Tibial artery (tissue), 4 donors: ENCODE data around the gene EIF2B5.

Experiments
- DNase-seq, 2 donors: peaks; one replicate each; pipeline ENCODE4 v3.0.0-alpha.2; 2019
- H3K27ac ChIP-seq, 2 donors: fragments of 200-600 bp; sonication (generic) in 1 of 2; 1 replicate in 1 of 2; 2 replicates in 1 of 2; pipeline ENCODE4 v1.5.1; 2018 to 2019; ENCODE audit warnings: mild to moderate bottlenecking in 1 of 2
- H3K27me3 ChIP-seq, 2 donors: fragments of 200-600 bp; sonication (generic) in 1 of 2; one replicate each; pipeline versions ENCODE4 v1.5.1 to v1.6.0; 2016 to 2019
- H3K36me3 ChIP-seq, 3 donors: fragments of 200-600 bp; sonication (generic) in 2 of 3; one replicate each; pipeline ENCODE4 v1.5.1; 2016 to 2019; ENCODE audit warnings: mild to moderate bottlenecking in 2 of 3
- H3K4me1 ChIP-seq, 4 donors: fragments of 200-600 bp; sonication (generic) in 2 of 4; 1 replicate in 3 of 4; 2 replicates in 1 of 4; pipeline ENCODE4 v1.5.1; 2016 to 2019
- H3K4me3 ChIP-seq, 2 donors: fragments of 200-600 bp; sonication (generic) in 1 of 2; 1 replicate in 1 of 2; 2 replicates in 1 of 2; pipeline ENCODE4 v1.5.1; 2018 to 2019; ENCODE audit warnings: mild to moderate bottlenecking in 2 of 2
- H3K9me3 ChIP-seq, 3 donors: fragments of 200-600 bp; sonication (generic) in 1 of 3; one replicate each; pipeline ENCODE4 v1.5.1; 2016 to 2019
- CTCF ChIP-seq, 2 experiments: fragments of 200-600 bp in 1 of 2; fragments of 450-650 bp in 1 of 2; IDR thresholded peaks; one replicate each; pipeline ENCODE4 v1.5.1; 2017 to 2019; ENCODE audit warnings: antibody characterized with exemption in 2 of 2, mild to moderate bottlenecking in 1 of 2, moderate library complexity in 1 of 2
- intact Hi-C: fragments of 100-400 bp; cut with DNase I; formaldehyde crosslinking; loops from one replicate; pipeline ENCODE4 v1.15.0; 2023; ENCODE audit warnings: low total_unique reads

Gene EIF2B5

GRCh38 chr3:184169896-184170875 is 35.0 kb downstream of the EIF2B5 start:
- H3K9me3 ChIP-seq: no peaks in the 10 kb centered on the region
- peaks cover 0 to 7% (median 4%) of the 10 kb centered on the region in 4 donors for H3K4me1 ChIP-seq
- H3K27me3 ChIP-seq: no peaks in the 10 kb centered on the region
- peaks cover 57 to 81% (median 68%) of the 10 kb centered on the region in 3 donors for H3K36me3 ChIP-seq
- intact Hi-C loops: no loop called here
- H3K27ac ChIP-seq: no peak overlapping the region
- TF ChIP-seq CTCF (IDR thresholded peaks at IDR 0.05): no peak
- no peak overlapping the region for H3K4me3 ChIP-seq
- no peak for DNase-seq

GRCh38 chr3:184171562-184171961 is 36.4 kb downstream of the EIF2B5 start:
- intact Hi-C loops: no loop called here
- Histone ChIP-seq H3K4me1 (peaks cover 0 to 20% (median 14%) of the 10 kb centered on the region in 4 donors), H3K9me3 (no peaks in the 10 kb centered on the region), H3K4me3 (no peak overlapping the region), H3K27me3 (no peaks in the 10 kb centered on the region), H3K36me3 (peaks cover 43 to 67% (median 54%) of the 10 kb centered on the region in 3 donors), H3K27ac (no peak overlapping the region)
- TF ChIP-seq CTCF (IDR thresholded peaks at IDR 0.05): no peak
- no peak for DNase-seq

- H3K27me3 ChIP-seq: no peaks in the 10 kb centered on the region
- H3K4me1 ChIP-seq: peaks cover 0 to 32% (median 26%) of the 10 kb centered on the region in 4 donors
- intact Hi-C loops: no loop called here
- no peak overlapping the region for H3K4me3 ChIP-seq
- no peaks in the 10 kb centered on the region for H3K9me3 ChIP-seq
- no peak for DNase-seq
- TF ChIP-seq CTCF (IDR thresholded peaks at IDR 0.05): no peak
- peaks cover 37 to 65% (median 53%) of the 10 kb centered on the region in 3 donors for H3K36me3 ChIP-seq
- peak overlapping the region in 1 of 2 donors; percentile 70 for H3K27ac ChIP-seq
Observed at GRCh38 chr3:184172681-184173373, 37.7 kb downstream of the EIF2B5 start.

- TF ChIP-seq CTCF (IDR thresholded peaks at IDR 0.05): no peak
- Histone ChIP-seq H3K27me3 (no peaks in the 10 kb centered on the region), H3K9me3 (no peaks in the 10 kb centered on the region), H3K4me3 (no peak overlapping the region), H3K4me1 (peaks cover 0 to 37% (median 28%) of the 10 kb centered on the region in 4 donors), H3K36me3 (peaks cover 37 to 65% (median 53%) of the 10 kb centered on the region in 3 donors), H3K27ac (peak overlapping the region in 1 of 2 donors; percentile 70)
- DNase-seq: no peak
- intact Hi-C loops: no loop called here
Observed at GRCh38 chr3:184173374-184173722, 38.2 kb downstream of the EIF2B5 start.

GRCh38 chr3:184174284-184174645 is 39.1 kb downstream of the EIF2B5 start:
- TF ChIP-seq CTCF (IDR thresholded peaks at IDR 0.05): no peak
- DNase-seq: no peak
- H3K9me3 ChIP-seq: no peaks in the 10 kb centered on the region
- H3K27ac ChIP-seq: peak overlapping the region; percentile 56 to 70
- H3K36me3 ChIP-seq: peaks cover 40 to 65% (median 53%) of the 10 kb centered on the region in 3 donors
- H3K4me1 ChIP-seq: peaks cover 0 to 37% (median 28%) of the 10 kb centered on the region in 4 donors
- H3K4me3 ChIP-seq: no peak overlapping the region
- H3K27me3 ChIP-seq: no peaks in the 10 kb centered on the region
- intact Hi-C loops: loop anchor here (2.0 kb wide), 2 partner anchors 19 to 75 kb away; partner anchors contain the start of genes ALG3, DVL3 and EEF1AKMT4
